H7 (cell line): ENCODE measurements around the gene TRAPPC12. TPM values are rescaled to one million over a fixed set of nuclear protein-coding genes. Genes with fewer than 3 reads are reported as not detected.
"Not testable (repeated sequence)": the region's sequence is repeated elsewhere in the genome, so short reads cannot be mapped to it uniquely, and the experiment has no call there.

Experiments
- DNase-seq: peaks from one replicate; pipeline ENCODE4 v3.0.0; 2012
- H3K27me3 ChIP-seq: 2 replicates; pipeline ENCODE4 v1.6.0; 2011; ENCODE audit warnings: mild to moderate bottlenecking, low read length; ENCODE audit not compliant: control insufficient read depth, insufficient read depth
- H3K36me3 ChIP-seq: replicated peaks from 2 replicates; pipeline ENCODE4 v1.5.1; 2011; ENCODE audit warnings: low read length; ENCODE audit not compliant: control insufficient read depth, insufficient read depth
- H3K4me3 ChIP-seq: 2 replicates; pipeline ENCODE4 v1.5.1; 2011; ENCODE audit warnings: low read depth, mild to moderate bottlenecking, control low read depth, low read length, moderate library complexity; ENCODE audit not compliant: insufficient read depth
- total RNA-seq: library from RNA; depleted of rRNA; stranded (reverse); fragments of >200 nt; shearing (Covaris generic); gene quantifications from 2 replicates; pipeline ENCODE4 v1.2.3, GENCODE V29; 2014

Gene TRAPPC12
- total RNA-seq, 1 experiment from 2014 or later, result 62.2 TPM

GRCh38 chr2:3503483-3503882 is 124.0 kb downstream of the TRAPPC12 start:
- no peaks in the 10 kb centered on the region for H3K36me3 ChIP-seq
- no peak overlapping the region for H3K4me3 ChIP-seq
- DNase-seq, result no peak
- no peaks in the 10 kb centered on the region for H3K27me3 ChIP-seq

DNA sequence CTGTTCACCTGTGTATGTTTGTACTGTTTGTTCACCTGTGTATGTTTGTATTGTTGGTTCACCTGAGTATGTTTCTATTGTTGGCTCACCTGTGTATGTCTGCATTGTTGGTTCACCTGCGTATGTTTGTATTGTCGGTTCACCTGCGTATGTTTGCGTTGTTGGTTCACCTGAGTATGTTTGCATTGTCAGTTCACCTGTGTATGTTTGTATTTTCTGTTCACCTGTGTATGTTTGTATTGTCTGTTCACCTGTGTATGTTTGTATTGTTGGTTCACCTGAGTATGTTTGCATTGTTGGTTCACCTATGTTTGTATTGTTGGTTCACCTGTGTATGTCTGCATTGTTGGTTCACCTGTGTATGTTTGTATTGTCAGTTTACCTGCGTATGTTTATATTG is 125.2 kb downstream of the TRAPPC12 start:
- no peak for DNase-seq
- H3K36me3 ChIP-seq, result no peaks in the 10 kb centered on the region

DNA sequence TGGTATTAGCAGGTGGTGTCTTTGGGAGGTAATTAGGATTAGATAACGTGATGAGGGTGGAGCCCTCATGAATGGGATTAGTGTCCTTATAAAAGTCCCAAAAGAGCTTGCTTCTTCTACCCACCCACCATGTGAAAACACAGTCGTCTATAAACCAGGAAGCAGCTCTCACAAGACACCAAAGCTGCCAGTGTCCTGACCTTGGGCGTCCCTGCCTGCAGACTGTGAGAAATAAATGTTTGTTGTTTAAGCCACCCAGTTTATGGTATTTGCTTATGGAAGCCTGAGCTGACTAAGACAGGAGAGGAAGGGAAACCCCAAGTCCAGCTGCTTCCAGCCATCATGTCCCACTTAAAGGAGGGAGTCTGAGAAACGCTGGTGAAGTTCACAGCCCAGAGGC is 126.3 kb downstream of the TRAPPC12 start:
- no peak for DNase-seq
- Histone ChIP-seq H3K4me3 (no peak overlapping the region), H3K36me3 (no peaks in the 10 kb centered on the region), H3K27me3 (no peaks in the 10 kb centered on the region)

More for the DNA sequence above, 125.2 kb downstream of the TRAPPC12 start:
- no peaks in the 10 kb centered on the region for H3K27me3 ChIP-seq
- no peak overlapping the region for H3K4me3 ChIP-seq

GRCh38 chr2:3512086-3512485 is 132.6 kb downstream of the TRAPPC12 start:
- DNase-seq, result peak; percentile 6
- H3K27me3 ChIP-seq, result no peaks in the 10 kb centered on the region
- no peak overlapping the region for H3K4me3 ChIP-seq
- H3K36me3 ChIP-seq, result peaks cover 3% of the 10 kb centered on the region; the same call in 1 of the 2 replicates

GRCh38 chr2:3513026-3513810 is 133.7 kb downstream of the TRAPPC12 start:
- DNase-seq, result no peak

GRCh38 chr2:3515438-3515837 is 135.9 kb downstream of the TRAPPC12 start:
- H3K4me3 ChIP-seq, DNase-seq, H3K36me3 ChIP-seq, H3K27me3 ChIP-seq: not testable (repeated sequence)

More at GRCh38 chr2:3513026-3513810, 133.7 kb downstream of the TRAPPC12 start:
- no peaks in the 10 kb centered on the region for H3K27me3 ChIP-seq
- peaks cover 3% of the 10 kb centered on the region; the same call in 1 of the 2 replicates for H3K36me3 ChIP-seq
- H3K4me3 ChIP-seq, result no peak overlapping the region

- DNase-seq, result no peak
- Histone ChIP-seq H3K36me3 (peaks cover 3% of the 10 kb centered on the region; the same call in 1 of the 2 replicates), H3K27me3 (no peaks in the 10 kb centered on the region; the same call in 1 of the 2 replicates), H3K4me3 (no peak overlapping the region)
These were observed 137.3 kb downstream of the TRAPPC12 start for GRCh38 chr2:3516831-3517230.

DNA sequence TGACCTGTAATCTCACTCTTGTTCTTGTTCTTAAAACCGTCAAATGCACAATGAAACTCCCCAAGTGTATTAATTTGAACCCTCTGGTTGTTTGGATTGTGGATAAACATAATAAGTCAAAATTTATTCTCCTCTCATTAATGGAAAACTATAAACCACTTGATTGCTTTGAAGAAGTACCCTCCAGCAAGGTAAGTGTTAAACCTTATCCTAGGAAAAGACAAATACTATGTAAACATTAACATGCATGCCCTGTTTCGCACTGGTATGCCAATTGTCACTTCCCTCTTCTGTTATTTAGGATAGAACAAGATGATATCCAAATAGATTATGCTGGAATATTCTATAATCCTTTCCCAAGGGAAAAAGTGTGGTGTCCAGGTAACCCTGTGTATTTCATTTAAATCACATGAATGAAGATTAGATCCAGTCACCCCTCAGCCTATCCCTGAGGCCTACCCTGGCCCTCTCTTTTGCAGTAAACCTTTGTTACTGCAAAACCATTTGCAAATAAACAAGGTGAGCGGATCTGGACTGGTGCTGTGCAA is 138.5 kb downstream of the TRAPPC12 start:
- Histone ChIP-seq H3K36me3 (no peaks in the 10 kb centered on the region), H3K27me3 (no peaks in the 10 kb centered on the region; the same call in 1 of the 2 replicates), H3K4me3 (peak overlapping the region; percentile 83)
- peak; percentile 19 for DNase-seq

DNA sequence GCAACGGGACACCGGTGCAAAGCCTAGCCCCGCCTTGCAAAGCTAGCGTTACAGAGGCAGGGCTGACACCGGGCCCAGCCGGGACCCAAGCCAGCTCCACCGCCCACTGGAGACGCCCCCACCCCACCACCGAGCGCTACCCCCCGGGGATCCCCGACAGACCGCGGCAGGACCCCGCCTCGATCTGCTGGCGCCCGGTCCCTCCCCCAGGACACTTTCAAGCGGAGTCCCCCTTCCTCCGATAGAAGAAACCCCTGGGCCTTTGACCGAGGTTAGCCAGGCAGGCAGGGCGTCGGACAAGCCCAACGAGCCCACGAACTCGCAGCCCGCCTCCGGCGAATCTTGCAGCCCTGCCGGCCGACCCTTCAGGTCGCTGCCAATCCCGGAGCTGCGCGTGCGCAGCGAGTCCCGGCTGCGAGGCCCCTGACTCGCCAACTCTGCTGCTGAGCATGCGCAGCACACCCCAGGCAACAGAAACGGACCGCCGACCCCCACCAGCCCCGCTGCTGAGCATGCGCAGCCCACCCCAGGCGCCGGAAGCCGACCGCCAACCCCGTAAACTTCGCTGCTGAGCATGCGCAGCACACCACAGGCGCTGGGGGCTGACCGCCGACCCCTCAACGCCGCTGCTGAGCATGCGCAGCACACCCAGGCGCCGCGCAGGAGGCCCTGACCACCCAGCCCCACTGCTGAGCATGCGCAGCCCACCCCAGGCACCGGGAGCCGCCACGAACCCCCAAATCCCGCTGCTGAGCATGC is 139.2 kb downstream of the TRAPPC12 start:
- no peaks in the 10 kb centered on the region; the same call in 1 of the 2 replicates for H3K27me3 ChIP-seq
- H3K36me3 ChIP-seq, result no peaks in the 10 kb centered on the region
- peak overlapping the region; percentile 83 for H3K4me3 ChIP-seq
- peak; percentile 100 for DNase-seq

DNA sequence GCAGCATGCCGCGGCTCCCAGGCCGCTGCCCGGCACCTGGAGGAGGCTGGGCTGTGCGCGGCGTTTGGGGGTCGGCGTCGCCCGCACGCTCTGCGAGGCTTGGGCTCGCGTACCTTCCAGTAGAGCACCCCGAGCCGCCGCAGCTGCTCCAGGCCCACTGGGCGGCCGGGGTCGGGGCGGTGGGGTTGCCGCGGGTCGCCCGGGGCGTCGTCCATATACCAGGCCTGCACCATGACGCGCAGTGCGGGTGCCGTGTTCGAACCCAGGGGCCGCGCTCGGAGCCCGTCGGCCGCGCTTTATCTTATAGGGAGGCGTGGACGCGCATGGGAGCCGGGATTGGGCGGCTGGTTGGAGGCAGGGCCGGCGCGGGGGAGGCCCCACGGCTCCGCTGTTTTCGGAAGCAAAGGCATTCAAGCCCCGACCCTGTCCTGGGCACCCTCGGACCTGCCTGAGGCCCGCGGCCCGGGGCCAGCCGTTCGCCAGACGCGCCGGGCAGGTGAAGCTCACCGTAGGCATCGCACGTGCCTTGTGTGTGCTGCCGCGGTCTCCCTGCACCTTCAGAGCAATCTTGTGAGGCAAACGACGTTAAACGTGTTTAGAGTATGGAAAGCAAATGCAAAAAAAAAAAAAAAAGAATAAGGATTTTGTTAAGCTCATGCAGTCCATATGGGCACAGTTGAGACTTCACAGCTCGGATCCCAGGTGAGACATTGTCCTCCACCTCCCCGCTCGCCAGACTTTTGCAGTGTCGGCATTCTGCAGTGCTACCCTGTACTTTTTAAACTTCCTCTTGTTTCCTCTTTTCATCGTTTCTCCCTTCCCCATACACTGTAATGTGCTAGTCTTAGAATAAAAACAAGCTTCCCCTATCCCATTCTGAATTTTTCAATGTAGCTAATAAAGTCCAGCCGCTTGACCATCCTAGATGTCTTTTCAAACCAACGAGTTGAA is 140.0 kb downstream of the TRAPPC12 start, which contains the start of gene ADI1:
TSS of gene ADI1 (minus strand) at position 277 of the 951 bp plus-strand sequence. CDS start at position 233, 44 bp downstream.
- peak within 1 kb of the TSS; percentile 83 for H3K4me3 ChIP-seq
- H3K27me3 ChIP-seq, result no peaks in the 10 kb centered on the region; the same call in 1 of the 2 replicates
- peak; percentile 91 for DNase-seq
- H3K36me3 ChIP-seq, result no peaks in the 10 kb centered on the region

DNA sequence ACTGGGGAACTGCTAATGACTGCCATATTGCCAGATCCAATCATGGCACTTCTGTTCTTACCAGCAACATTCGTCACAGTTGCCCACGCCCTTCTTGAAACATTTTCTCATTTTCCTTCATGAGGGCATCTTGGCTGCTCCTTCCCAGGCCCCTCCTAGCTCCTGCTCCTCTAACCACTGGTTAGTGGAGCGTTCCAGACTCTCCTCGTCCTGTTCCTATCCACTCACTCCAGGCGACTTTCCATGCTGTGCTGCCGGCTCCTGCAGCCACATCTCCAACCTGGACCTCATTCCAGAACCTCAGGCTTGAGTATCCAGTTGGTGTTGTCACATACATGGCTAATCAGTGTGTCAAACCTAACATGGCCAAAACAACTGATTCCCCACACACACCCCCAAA is 141.1 kb downstream of the TRAPPC12 start:
- Histone ChIP-seq H3K36me3 (no peaks in the 10 kb centered on the region), H3K4me3 (no peak overlapping the region), H3K27me3 (no peaks in the 10 kb centered on the region; the same call in 1 of the 2 replicates)
- DNase-seq, result no peak

DNA sequence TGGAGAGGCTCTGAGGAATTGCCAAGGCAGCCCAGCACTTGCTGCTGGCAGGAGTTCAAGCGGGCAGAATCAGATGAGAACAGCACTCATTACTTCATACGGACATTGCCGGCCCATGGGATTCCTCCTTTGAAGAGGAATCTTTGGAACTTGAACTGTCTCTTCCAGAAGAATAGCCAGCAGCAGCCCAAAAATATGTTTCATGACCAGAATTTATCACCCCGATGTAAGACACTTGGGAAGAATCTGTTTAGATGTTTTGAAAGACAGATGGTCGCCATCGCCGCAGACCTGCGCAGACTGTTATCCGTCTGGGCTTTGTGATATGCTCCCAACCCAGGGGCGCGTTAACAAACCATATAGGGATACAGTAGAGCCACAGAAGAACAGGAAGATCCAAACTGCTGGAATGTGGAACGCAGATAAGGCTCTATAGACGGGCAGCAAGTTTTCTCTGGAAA is 143.5 kb downstream of the TRAPPC12 start:
- Histone ChIP-seq H3K36me3 (no peaks in the 10 kb centered on the region), H3K27me3 (no peaks in the 10 kb centered on the region; the same call in 1 of the 2 replicates), H3K4me3 (no peak overlapping the region)
- no peak for DNase-seq

DNA sequence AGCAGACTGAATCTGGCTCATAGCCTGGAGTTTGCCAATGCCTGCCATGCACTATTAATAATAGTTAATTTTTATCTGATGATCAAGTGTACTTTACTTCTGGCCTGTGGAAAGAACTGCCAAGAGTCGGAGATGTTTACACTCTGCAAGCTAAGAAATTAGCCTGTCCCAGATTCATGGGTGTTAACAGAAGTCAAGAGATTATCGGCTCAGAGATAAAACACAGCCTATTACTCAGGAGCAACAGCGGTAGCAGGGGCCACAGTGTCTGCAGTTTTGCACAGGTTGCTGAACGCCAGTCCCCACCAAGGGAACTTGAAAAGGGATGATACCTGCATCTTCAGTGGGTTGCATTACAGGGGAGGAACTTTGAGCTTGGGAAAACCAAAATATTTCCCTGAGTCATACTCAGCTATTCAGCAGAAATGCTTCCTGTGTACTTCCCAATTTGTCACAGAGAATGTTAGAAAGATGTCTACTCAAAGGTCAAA is 144.1 kb downstream of the TRAPPC12 start:
- no peak for DNase-seq
- Histone ChIP-seq H3K4me3 (no peak overlapping the region), H3K36me3 (no peaks in the 10 kb centered on the region), H3K27me3 (no peaks in the 10 kb centered on the region; the same call in 1 of the 2 replicates)
